ENCODE data around the gene MAT2A.

- TF ChIP-seq CTCF (IDR thresholded peaks at IDR 0.05; ENCODE audit: low read depth, low read length, poor library complexity, severe bottlenecking), result no peak
- TF ChIP-seq EZH2phosphoT487 (IDR thresholded peaks at IDR 0.05; ENCODE audit: borderline replicate concordance, low read length), result no peak
Measured at GRCh38 chr2:85516653-85517389, 22.1 kb upstream of the MAT2A start.
